Endodermal cell (in vitro differentiated cells): Measurements from ENCODE around the gene GPC6. TPM values are rescaled to one million over a fixed set of nuclear protein-coding genes. Genes with fewer than 3 reads are reported as not detected.

ENCODE experiments used
- DNase-seq: peaks from one replicate; pipeline ENCODE4 v3.0.0-alpha.2; 2017
- H3K27ac ChIP-seq: 2 replicates; pipeline ENCODE4 v1.5.1; 2013; ENCODE audit warnings: mild to moderate bottlenecking, low read depth, low read length, moderate library complexity
- H3K27me3 ChIP-seq: 2 replicates; pipeline ENCODE4 v1.6.1; 2013; ENCODE audit warnings: mild to moderate bottlenecking, low read length, moderate library complexity; ENCODE audit not compliant: insufficient read depth, control insufficient read depth, poor library complexity, severe bottlenecking
- H3K36me3 ChIP-seq: 2 replicates; pipeline ENCODE4 v1.7.0; 2013; ENCODE audit warnings: mild to moderate bottlenecking, low read length, moderate library complexity; ENCODE audit not compliant: control insufficient read depth, insufficient read depth
- H3K4me1 ChIP-seq: one replicate; pipeline ENCODE4 v1.7.0; 2013; ENCODE audit warnings: low read length; ENCODE audit not compliant: control insufficient read depth, insufficient read depth
- H3K4me3 ChIP-seq: 2 replicates; pipeline ENCODE4 v1.5.1; 2013; ENCODE audit warnings: mild to moderate bottlenecking, low read length, moderate library complexity
- H3K9ac ChIP-seq: 2 replicates; pipeline ENCODE4 v1.6.1; 2013; ENCODE audit warnings: mild to moderate bottlenecking, low read length, moderate library complexity; ENCODE audit not compliant: poor library complexity, severe bottlenecking; ENCODE audit errors: extremely low read depth
- H3K9me3 ChIP-seq: 2 replicates; pipeline ENCODE4 v1.6.1; 2013; ENCODE audit warnings: mild to moderate bottlenecking, low read length, moderate library complexity; ENCODE audit not compliant: control insufficient read depth
- H3K27ac Mint-ChIP-seq: 2 replicates; pipeline ENCODE4 v1.8.0; 2020; ENCODE audit warnings: mixed read lengths
- H3K27me3 Mint-ChIP-seq: 2 replicates; pipeline ENCODE4 v1.8.0; 2021; ENCODE audit warnings: mild to moderate bottlenecking, mixed read lengths; ENCODE audit not compliant: insufficient read depth
- H3K36me3 Mint-ChIP-seq: 2 replicates; pipeline ENCODE4 v1.8.0; 2020; ENCODE audit warnings: low read depth, mixed read lengths
- H3K4me1 Mint-ChIP-seq: 2 replicates; pipeline ENCODE4 v1.8.0; 2020; ENCODE audit warnings: mixed read lengths
- H3K4me3 Mint-ChIP-seq: 2 replicates; pipeline ENCODE4 v1.8.0; 2020; ENCODE audit warnings: mild to moderate bottlenecking, moderate library complexity, mixed read lengths
- H3K9me3 Mint-ChIP-seq: 2 replicates; pipeline ENCODE4 v1.8.0; 2020; ENCODE audit warnings: mild to moderate bottlenecking, mixed read lengths
- WGBS, 2 experiments: methylation state at CpG; one replicate each; pipeline versions ENCODE4 v1.1.5 to v1.1.7; 2013; ENCODE audit warnings: missing lambda C conversion rate in 2 of 2, mixed read lengths in 1 of 2; ENCODE audit not compliant: insufficient coverage in 1 of 2, insufficient read length in 1 of 2; 5-methylcytosine and 5-hydroxymethylcytosine counted together
- total RNA-seq, 2 donors: library from RNA; stranded (reverse); fragmentation: NEBNext Ultra II Directional in 1 of 2; extraction: Animal tissue kit (Norgen Biotek cat#: 25700) in 1 of 2; gene quantifications; 2 replicates in 1 of 2; 3 replicates in 1 of 2; pipeline ENCODE4 v1.2.1, GENCODE V29; 2021
- TF ChIP-seq, protein P1 (sequence below): fragments of 200-600 bp; sonication (generic); conservative IDR thresholded peaks from 2 replicates; pipeline ENCODE4 v1.5.0; 2021; ENCODE audit warnings: antibody characterized with exemption, mild to moderate bottlenecking

Gene GPC6
- total RNA-seq, 2 donors from 2014 or later = 69.6 to 80.4 TPM

DNA sequence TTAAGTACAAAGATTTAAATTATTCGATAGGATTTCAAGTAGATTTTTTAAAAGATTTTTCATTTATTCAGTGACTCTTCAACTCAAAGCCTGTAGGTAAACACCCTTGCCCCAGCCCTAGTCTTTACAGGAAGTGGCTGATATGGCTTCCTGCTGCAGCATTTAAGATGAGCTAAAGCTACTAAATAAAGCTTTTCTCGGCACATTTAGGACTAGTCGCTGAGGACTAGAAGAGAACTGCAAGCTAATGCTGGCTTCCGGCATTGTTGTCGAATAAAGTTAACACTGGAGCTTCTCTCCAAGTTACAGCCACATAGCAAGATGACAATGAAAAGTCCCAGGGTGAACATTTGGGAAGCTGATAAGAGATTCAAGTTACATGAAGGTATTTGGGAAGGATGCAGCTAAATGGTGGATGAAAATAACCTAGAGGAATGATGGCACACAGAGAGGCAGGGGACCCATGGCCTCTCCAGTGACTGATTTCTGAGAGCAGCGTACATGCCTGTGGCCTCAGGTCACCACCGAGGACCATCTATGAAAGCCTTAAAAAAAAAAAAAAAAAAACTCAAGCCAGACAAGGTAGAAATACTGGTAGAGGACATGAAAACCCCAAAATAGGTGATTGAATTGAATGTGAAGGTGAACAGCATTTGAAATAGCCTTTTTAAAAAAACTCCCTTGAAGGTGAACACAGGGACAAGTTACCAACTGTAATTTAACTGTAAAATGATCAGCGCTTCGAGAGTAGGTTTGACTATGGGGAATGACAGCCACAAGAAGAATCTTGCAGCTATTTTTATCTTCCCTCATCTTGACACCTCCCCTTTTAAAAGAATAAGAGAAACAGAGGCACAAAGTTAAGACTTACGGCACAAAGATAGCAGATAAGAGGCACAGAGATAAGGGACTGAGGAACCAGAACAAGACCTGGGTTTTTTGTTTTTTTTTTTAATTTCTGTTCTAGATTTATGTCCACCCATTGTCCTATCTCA lies 1097.5 kb downstream of the GPC6 start:
- TF ChIP-seq, protein P1, sequence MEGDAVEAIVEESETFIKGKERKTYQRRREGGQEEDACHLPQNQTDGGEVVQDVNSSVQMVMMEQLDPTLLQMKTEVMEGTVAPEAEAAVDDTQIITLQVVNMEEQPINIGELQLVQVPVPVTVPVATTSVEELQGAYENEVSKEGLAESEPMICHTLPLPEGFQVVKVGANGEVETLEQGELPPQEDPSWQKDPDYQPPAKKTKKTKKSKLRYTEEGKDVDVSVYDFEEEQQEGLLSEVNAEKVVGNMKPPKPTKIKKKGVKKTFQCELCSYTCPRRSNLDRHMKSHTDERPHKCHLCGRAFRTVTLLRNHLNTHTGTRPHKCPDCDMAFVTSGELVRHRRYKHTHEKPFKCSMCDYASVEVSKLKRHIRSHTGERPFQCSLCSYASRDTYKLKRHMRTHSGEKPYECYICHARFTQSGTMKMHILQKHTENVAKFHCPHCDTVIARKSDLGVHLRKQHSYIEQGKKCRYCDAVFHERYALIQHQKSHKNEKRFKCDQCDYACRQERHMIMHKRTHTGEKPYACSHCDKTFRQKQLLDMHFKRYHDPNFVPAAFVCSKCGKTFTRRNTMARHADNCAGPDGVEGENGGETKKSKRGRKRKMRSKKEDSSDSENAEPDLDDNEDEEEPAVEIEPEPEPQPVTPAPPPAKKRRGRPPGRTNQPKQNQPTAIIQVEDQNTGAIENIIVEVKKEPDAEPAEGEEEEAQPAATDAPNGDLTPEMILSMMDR = no peak
- peaks cover 55% of the 10 kb centered on the region for H3K4me1 Mint-ChIP-seq
- peaks cover 5% of the 10 kb centered on the region for H3K9me3 Mint-ChIP-seq
- Histone ChIP-seq H3K27me3 (no peaks in the 10 kb centered on the region), H3K4me1 (peaks cover 27% of the 10 kb centered on the region), H3K27ac (no peak overlapping the region), H3K4me3 (peak overlapping the region; percentile 65), H3K36me3 (no peaks in the 10 kb centered on the region), H3K9me3 (peaks cover 15% of the 10 kb centered on the region), H3K9ac (peak overlapping the region; percentile 9)
- no peaks in the 10 kb centered on the region for H3K36me3 Mint-ChIP-seq
- H3K4me3 Mint-ChIP-seq = peak overlapping the region; percentile 20
- no peak for DNase-seq
- peak overlapping the region; percentile 80 for H3K27ac Mint-ChIP-seq
- WGBS, 2 experiments = 76 to 88% methylated on average over 5 to 10 of the region's 10 CpGs
- H3K27me3 Mint-ChIP-seq = no peaks in the 10 kb centered on the region

DNA sequence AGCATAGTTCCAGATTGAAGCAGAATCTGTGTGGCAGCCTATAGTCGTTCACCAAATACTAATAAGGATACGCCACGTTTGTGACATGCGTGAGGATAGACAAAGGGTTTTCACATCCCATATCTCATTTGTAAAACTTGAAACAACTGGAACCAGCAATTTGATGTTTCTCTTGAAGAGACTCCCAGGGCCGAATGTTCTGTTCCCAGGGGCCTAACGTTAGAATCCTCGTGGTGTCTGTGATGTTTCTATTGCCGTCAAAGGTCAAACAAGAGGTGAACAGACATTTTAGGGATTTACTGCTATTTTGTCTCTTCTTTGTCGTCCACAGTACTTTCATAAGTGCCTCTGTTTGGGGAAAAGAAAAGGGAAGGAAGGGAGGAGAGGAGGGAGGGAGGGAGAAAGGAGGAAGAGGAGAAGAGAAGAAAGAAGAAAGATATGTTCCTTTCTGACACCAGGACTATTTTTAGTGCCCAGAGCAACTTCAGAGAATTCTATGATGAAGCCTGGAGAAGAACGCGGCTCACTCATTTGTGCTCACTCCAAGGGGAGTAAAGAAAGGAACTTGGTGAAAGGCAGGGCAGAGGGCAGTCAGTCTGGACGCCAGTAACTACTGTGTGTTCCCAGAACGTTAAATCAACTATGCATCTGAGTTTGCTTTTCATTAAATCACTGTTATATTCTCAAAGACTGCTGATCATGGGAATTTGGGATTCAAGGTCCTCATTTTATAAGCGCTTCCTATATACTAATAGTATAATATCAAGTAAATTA lies 1098.3 kb downstream of the GPC6 start:
- peaks cover 61% of the 10 kb centered on the region for H3K4me1 Mint-ChIP-seq
- H3K4me3 Mint-ChIP-seq = peak overlapping the region; percentile 20
- no peak for DNase-seq
- TF ChIP-seq, protein P1 = no peak
- H3K4me1 ChIP-seq = peaks cover 27% of the 10 kb centered on the region
- H3K9me3 Mint-ChIP-seq = peaks cover 5% of the 10 kb centered on the region
- no peaks in the 10 kb centered on the region for H3K36me3 ChIP-seq
- H3K9me3 ChIP-seq = peaks cover 15% of the 10 kb centered on the region
- H3K9ac ChIP-seq = peak overlapping the region; percentile 27
- 79 to 82% methylated on average over 8 to 13 of the region's 14 CpGs for WGBS, 2 experiments
- H3K27ac Mint-ChIP-seq = peak overlapping the region; percentile 69
- H3K27ac ChIP-seq = no peak overlapping the region
- peaks cover 4% of the 10 kb centered on the region for H3K27me3 Mint-ChIP-seq
- no peaks in the 10 kb centered on the region for H3K36me3 Mint-ChIP-seq
- H3K4me3 ChIP-seq = peak overlapping the region; percentile 65
- H3K27me3 ChIP-seq = no peaks in the 10 kb centered on the region

DNA sequence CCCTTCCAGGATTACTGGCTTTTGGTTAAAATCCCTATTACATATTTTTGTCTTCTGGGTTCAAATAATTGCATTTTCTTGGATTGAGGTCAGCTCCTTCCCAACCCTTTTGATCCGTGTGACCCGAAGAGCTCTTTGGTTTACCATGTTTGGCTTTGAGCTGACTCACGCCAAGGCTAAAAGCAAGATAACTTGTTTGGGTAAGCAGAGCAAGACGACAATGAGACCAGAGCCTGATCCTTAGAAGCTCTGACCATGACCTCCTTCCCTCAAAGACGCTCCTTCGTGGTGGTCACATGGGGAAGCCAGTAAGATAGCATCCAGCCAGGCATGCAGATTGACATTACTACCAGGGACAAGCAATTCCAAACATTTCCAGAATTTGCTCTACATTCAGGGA lies 1099.0 kb downstream of the GPC6 start:
- H3K4me1 ChIP-seq = peaks cover 27% of the 10 kb centered on the region
- Mint-ChIP-seq H3K9me3 (peaks cover 5% of the 10 kb centered on the region), H3K36me3 (no peaks in the 10 kb centered on the region), H3K4me1 (peaks cover 62% of the 10 kb centered on the region), H3K27me3 (peaks cover 5% of the 10 kb centered on the region), H3K4me3 (no peak overlapping the region), H3K27ac (peak overlapping the region; percentile 84)
- H3K9me3 ChIP-seq = peaks cover 12% of the 10 kb centered on the region
- 60 to 86% methylated on average over 4 to 6 of the region's 6 CpGs for WGBS, 2 experiments
- no peaks in the 10 kb centered on the region for H3K27me3 ChIP-seq
- no peaks in the 10 kb centered on the region for H3K36me3 ChIP-seq
- TF ChIP-seq, protein P1 = no peak
- H3K9ac ChIP-seq = peak overlapping the region; percentile 27
- no peak overlapping the region for H3K4me3 ChIP-seq
- H3K27ac ChIP-seq = no peak overlapping the region
- no peak for DNase-seq
